ENCODE results near the gene BDP1.
"Not testable (repeated sequence)": the region's sequence is repeated elsewhere in the genome, so short reads cannot be mapped to it uniquely, and the experiment has no call there.

BDP1 gene

GRCh38 chr5:71475788-71476384 lies 20.4 kb downstream of the BDP1 start:
- DNase-seq, result peak; percentile 9

GRCh38 chr5:71481441-71481840 lies 26.0 kb downstream of the BDP1 start:
- DNase-seq, result no peak

- DNase-seq, result no peak
Measured at GRCh38 chr5:71482132-71482531, 26.7 kb downstream of the BDP1 start.

GRCh38 chr5:71483355-71483754 lies 27.9 kb downstream of the BDP1 start:
- no peak for DNase-seq

GRCh38 chr5:71492817-71493615 lies 37.6 kb downstream of the BDP1 start:
- no peak for DNase-seq

- not testable (repeated sequence) for DNase-seq
Measured at GRCh38 chr5:71494202-71494601, 38.8 kb downstream of the BDP1 start.

- DNase-seq, result not testable (repeated sequence)
Measured at GRCh38 chr5:71498756-71499155, 43.3 kb downstream of the BDP1 start.

- DNase-seq, result no peak
Measured at GRCh38 chr5:71503536-71503935, 48.1 kb downstream of the BDP1 start.

- DNase-seq, result no peak
Measured at GRCh38 chr5:71522151-71522550, 66.7 kb downstream of the BDP1 start.

GRCh38 chr5:71525611-71526010 lies 70.2 kb downstream of the BDP1 start:
- not testable (repeated sequence) for DNase-seq

GRCh38 chr5:71528206-71528605 lies 72.8 kb downstream of the BDP1 start:
- DNase-seq, result peak; percentile 3

- DNase-seq, result peak; percentile 80
Measured at GRCh38 chr5:71529682-71530081, 74.2 kb downstream of the BDP1 start.

- peak; percentile 68 for DNase-seq
Measured at GRCh38 chr5:71533142-71533541, 77.7 kb downstream of the BDP1 start.

- DNase-seq, result peak; percentile 31
Measured at GRCh38 chr5:71533615-71534014, 78.2 kb downstream of the BDP1 start.

- DNase-seq, result peak; percentile 39
Measured at GRCh38 chr5:71537687-71538086, 82.2 kb downstream of the BDP1 start.

GRCh38 chr5:71550885-71551284 lies 95.4 kb downstream of the BDP1 start:
- not testable (repeated sequence) for DNase-seq

GRCh38 chr5:71551582-71551981 lies 96.1 kb downstream of the BDP1 start:
- DNase-seq, result not testable (repeated sequence)

GRCh38 chr5:71552026-71552749 lies 96.7 kb downstream of the BDP1 start:
- DNase-seq, result not testable (repeated sequence)

GRCh38 chr5:71563161-71563560 lies 107.7 kb downstream of the BDP1 start:
- DNase-seq, result no peak

- DNase-seq, result no peak
Measured at GRCh38 chr5:71564895-71565294, 109.4 kb downstream of the BDP1 start.

- no peak for DNase-seq
Measured at GRCh38 chr5:71569748-71570509, 114.5 kb downstream of the BDP1 start.

GRCh38 chr5:71571811-71572210 lies 116.4 kb downstream of the BDP1 start:
- not testable (repeated sequence) for DNase-seq

- DNase-seq, result no peak
Measured at GRCh38 chr5:71573591-71573990, 118.1 kb downstream of the BDP1 start.
